ENCODE results near the gene CENPW.

Gene CENPW

DNA sequence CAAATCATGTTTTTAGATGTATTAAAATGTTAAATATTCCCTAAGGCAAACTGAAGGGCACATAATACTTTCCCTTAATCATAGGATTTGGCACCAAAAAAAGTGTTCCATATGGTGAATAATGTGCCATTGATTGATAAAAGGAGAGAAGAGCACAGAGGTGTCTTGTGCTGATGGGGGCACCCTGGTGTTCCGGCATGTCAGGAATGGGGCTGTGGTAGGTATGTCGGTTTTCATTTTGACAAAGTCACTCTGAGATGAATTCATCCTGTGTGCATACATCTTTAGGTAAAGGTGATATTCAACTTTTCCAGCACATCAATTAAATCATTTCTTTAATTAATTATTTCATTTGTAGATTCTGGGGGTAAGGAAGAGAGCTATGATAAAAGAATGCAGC, 36.8 kb downstream of the CENPW start:
- in situ Hi-C loops (cut with MboI; ENCODE audit: low sequenced_read_pairs, unreplicated experiment): no loop called here
- TF ChIP-seq, protein P1, sequence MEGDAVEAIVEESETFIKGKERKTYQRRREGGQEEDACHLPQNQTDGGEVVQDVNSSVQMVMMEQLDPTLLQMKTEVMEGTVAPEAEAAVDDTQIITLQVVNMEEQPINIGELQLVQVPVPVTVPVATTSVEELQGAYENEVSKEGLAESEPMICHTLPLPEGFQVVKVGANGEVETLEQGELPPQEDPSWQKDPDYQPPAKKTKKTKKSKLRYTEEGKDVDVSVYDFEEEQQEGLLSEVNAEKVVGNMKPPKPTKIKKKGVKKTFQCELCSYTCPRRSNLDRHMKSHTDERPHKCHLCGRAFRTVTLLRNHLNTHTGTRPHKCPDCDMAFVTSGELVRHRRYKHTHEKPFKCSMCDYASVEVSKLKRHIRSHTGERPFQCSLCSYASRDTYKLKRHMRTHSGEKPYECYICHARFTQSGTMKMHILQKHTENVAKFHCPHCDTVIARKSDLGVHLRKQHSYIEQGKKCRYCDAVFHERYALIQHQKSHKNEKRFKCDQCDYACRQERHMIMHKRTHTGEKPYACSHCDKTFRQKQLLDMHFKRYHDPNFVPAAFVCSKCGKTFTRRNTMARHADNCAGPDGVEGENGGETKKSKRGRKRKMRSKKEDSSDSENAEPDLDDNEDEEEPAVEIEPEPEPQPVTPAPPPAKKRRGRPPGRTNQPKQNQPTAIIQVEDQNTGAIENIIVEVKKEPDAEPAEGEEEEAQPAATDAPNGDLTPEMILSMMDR (IDR thresholded peaks at IDR 0.05; ENCODE audit: borderline replicate concordance, control extremely low read depth, extremely low read depth, insufficient read depth, missing control alignments): no peak
- DNase-seq (ENCODE audit: low spot score): no peak

DNA sequence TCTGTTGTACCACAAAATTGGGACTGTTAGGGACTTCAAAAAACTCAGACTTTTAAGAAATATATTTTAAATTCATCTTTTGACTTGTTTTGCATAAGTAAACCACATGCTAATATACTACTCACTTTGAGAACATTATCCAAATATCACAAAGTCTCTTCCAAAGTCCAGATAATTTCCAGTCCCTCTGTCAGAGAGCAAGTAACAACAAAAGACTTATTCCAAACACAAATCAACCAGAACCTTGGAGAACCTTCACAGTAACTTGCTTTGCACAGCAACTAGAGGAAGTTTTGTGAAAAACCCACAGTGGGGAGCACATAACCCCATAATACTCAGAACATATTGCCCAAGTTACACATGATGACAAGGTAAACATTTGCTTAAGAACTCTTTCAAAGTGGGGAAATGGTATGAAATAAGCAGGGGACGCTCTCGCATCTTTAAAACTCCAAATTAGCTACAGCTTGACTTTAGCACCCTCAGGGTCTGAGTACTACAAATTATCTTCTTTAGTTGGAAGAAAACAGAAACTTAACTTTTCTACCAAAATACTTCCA, 37.8 kb downstream of the CENPW start:
- TF ChIP-seq, protein P1 (IDR thresholded peaks at IDR 0.05; ENCODE audit: borderline replicate concordance, control extremely low read depth, extremely low read depth, insufficient read depth, missing control alignments): no peak
- in situ Hi-C loops (cut with MboI; ENCODE audit: low sequenced_read_pairs, unreplicated experiment): no loop called here
- no peak for DNase-seq (ENCODE audit: low spot score)

DNA sequence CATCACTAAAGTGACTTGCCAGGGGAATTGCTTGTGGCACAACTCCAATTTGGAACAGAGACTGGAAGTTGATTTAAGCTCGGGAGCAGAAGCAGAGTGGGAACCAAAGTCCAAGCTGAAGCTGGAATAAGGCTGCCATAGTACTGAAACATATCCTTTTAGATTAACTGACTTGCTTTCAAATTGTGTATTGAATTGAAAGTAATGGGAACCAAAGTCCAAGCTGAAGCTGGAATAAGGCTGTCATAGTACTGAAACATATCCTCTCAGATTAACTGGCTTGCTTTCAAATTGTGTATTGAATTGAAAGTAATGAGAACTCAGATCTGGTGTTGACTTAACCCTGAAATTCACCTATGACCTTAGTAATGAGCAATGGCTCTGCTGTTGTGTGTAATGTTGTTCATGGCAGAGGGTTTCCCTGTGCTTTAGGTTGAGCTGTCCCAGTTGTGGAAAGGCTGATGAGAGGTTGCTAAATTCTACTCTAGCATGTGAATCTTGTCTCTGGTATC, 40.2 kb downstream of the CENPW start:
- no peak for DNase-seq (ENCODE audit: low spot score)
- TF ChIP-seq, protein P1 (IDR thresholded peaks at IDR 0.05; ENCODE audit: borderline replicate concordance, control extremely low read depth, extremely low read depth, insufficient read depth, missing control alignments): no peak
- in situ Hi-C loops (cut with MboI; ENCODE audit: low sequenced_read_pairs, unreplicated experiment): no loop called here

DNA sequence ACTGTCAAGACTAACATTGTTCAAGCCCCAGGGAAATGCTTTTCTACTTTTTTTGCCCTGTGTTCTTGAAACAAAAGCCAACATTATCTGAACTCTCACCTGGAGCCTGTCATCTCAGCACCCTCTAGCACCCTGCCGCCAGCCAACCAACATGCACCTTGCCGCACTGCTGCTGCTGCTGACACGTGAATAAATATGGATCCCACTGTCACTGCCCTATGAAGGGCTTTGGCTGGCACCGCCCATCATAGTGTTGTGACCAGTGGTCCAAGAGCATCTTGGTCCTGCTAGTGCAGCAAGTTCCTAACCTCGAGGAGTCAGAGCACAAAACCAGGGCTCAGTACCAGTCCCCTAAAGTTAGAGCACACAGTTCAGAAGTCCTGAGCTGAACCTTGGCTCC, 41.6 kb downstream of the CENPW start:
- in situ Hi-C loops (cut with MboI; ENCODE audit: low sequenced_read_pairs, unreplicated experiment): no loop called here
- DNase-seq (ENCODE audit: low spot score): no peak
- TF ChIP-seq, protein P1 (IDR thresholded peaks at IDR 0.05; ENCODE audit: borderline replicate concordance, control extremely low read depth, extremely low read depth, insufficient read depth, missing control alignments): no peak

DNA sequence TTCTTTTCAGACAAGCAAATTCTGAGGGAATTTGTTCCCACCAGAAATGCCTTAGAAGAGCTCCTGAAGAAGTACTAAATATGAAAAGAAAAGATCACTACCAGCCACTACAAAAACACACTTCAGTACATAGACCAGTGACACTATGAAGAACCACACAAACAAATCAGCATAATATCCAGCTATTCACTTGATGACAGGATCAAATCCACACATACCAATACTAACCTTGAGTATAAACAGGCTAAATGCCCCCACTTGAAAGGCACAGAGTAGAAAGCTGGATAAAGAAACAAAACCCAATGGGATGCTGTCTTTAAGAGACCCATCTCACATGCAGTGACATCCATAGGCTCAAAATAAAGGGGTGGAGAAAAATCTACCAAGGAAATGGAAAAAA, 43.3 kb downstream of the CENPW start:
- no peak for DNase-seq (ENCODE audit: low spot score)
- TF ChIP-seq, protein P1 (IDR thresholded peaks at IDR 0.05; ENCODE audit: borderline replicate concordance, control extremely low read depth, extremely low read depth, insufficient read depth, missing control alignments): no peak
- in situ Hi-C loops (cut with MboI; ENCODE audit: low sequenced_read_pairs, unreplicated experiment): no loop called here

DNA sequence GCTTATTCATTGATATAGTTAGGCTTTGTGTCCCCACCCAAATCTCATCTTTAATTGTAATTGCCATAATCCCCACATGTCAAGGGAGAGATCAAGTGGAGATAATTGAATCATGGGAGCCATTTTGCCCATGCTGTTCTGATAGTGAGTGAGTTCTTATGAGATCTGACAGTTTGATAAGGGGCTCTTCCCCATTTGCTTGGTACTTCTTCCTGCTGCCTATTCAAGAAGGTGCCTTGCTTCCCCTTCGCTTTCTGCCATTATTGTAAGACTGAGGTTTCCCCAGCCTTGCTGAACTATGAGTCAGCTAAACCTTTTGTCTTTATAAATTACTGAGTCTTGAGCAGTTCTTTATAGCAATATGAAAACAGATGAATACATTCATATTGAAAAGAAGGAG, 45.6 kb downstream of the CENPW start:
- in situ Hi-C loops (cut with MboI; ENCODE audit: low sequenced_read_pairs, unreplicated experiment): no loop called here
- TF ChIP-seq, protein P1 (IDR thresholded peaks at IDR 0.05; ENCODE audit: borderline replicate concordance, control extremely low read depth, extremely low read depth, insufficient read depth, missing control alignments): no peak
- DNase-seq (ENCODE audit: low spot score): no peak
